Measurements from ENCODE around the gene TFDP2. TPM values are rescaled to one million over a fixed set of nuclear protein-coding genes. Genes with fewer than 3 reads are reported as not detected.

The TFDP2 gene
- total RNA-seq, 1 experiment from 2014 or later, result 48.2 TPM

- H2AFZ ChIP-seq, result no peak overlapping the region
Measured at GRCh38 chr3:142013993-142014392, 135.4 kb downstream of the TFDP2 start.

GRCh38 chr3:142013326-142013980 is 135.9 kb downstream of the TFDP2 start:
- H4K20me1 ChIP-seq (ENCODE audit: insufficient read depth), result no peaks in the 10 kb centered on the region
- no peaks in the 10 kb centered on the region for H3K9me3 ChIP-seq (ENCODE audit: insufficient read depth, low read depth)
- no peak overlapping the region for H2AFZ ChIP-seq
- no peaks in the 10 kb centered on the region for H3K79me2 ChIP-seq (ENCODE audit: low read depth)
- no peaks in the 10 kb centered on the region for H3K9me2 ChIP-seq (ENCODE audit: insufficient read depth)
- H3K27ac ChIP-seq, result no peak overlapping the region
- ChIA-PET CTCF (interaction anchor here (0.6 to 0.8 kb wide), 2 partner anchors 46 to 112 kb away, joined by 4 to 7 read pairs; no protein-coding TSS in a partner anchor), POLR2A (ENCODE audit: unreplicated experiment) (no interaction called here)
- intact Hi-C loops (cut with micrococcal nuclease; ENCODE audit: unreplicated experiment), result no loop called here
- no peak overlapping the region for H3K4me3 ChIP-seq
- H3K4me1 ChIP-seq (replicated peaks; ENCODE audit: insufficient read depth), result no peaks in the 10 kb centered on the region
- no peak for TF ChIP-seq EZH2 (IDR thresholded peaks at IDR 0.05; ENCODE audit: low read depth)
- no peak for TF ChIP-seq CTCF (conservative IDR thresholded peaks at IDR 0.05)
- no peaks in the 10 kb centered on the region for H3K36me3 ChIP-seq (ENCODE audit: low read depth)
- no peaks in the 10 kb centered on the region for H3K27me3 ChIP-seq (ENCODE audit: insufficient read depth, low read depth)
- no TSS peak for BruUV-seq (replicated peaks)
- H3K4me2 ChIP-seq, result no peak overlapping the region
- H3F3A ChIP-seq (ENCODE audit: insufficient read depth, low read depth), result no peaks in the 10 kb centered on the region; the same call in 1 of the 2 replicates
- DNase-seq, result no peak

More at GRCh38 chr3:142013993-142014392, 135.4 kb downstream of the TFDP2 start:
- H3K27me3 ChIP-seq (ENCODE audit: insufficient read depth, low read depth), result no peaks in the 10 kb centered on the region
- no peaks in the 10 kb centered on the region; the same call in 1 of the 2 replicates for H3F3A ChIP-seq (ENCODE audit: insufficient read depth, low read depth)
- H4K20me1 ChIP-seq (ENCODE audit: insufficient read depth), result no peaks in the 10 kb centered on the region
- H3K36me3 ChIP-seq (ENCODE audit: low read depth), result no peaks in the 10 kb centered on the region
- no TSS peak for BruUV-seq (replicated peaks)
- no peak for DNase-seq
- H3K79me2 ChIP-seq (ENCODE audit: low read depth), result no peaks in the 10 kb centered on the region
- ChIA-PET POLR2A (ENCODE audit: unreplicated experiment) (interaction anchor here (0.7 kb wide), 1 partner anchor 106 kb away, joined by 4 read pairs; no protein-coding TSS in a partner anchor), CTCF (interaction anchor here (0.6 kb wide), 1 partner anchor 112 kb away, joined by 7 read pairs; no protein-coding TSS in a partner anchor)
- H3K4me2 ChIP-seq, result no peak overlapping the region
- no peak overlapping the region for H3K27ac ChIP-seq
- H3K9me3 ChIP-seq (ENCODE audit: insufficient read depth, low read depth), result no peaks in the 10 kb centered on the region
- no peak overlapping the region for H3K4me3 ChIP-seq
- TF ChIP-seq CTCF (conservative IDR thresholded peaks at IDR 0.05) (no peak), EZH2 (IDR thresholded peaks at IDR 0.05; ENCODE audit: low read depth) (no peak)
- no peaks in the 10 kb centered on the region for H3K4me1 ChIP-seq (replicated peaks; ENCODE audit: insufficient read depth)
- H3K9me2 ChIP-seq (ENCODE audit: insufficient read depth), result no peaks in the 10 kb centered on the region
- intact Hi-C loops (cut with micrococcal nuclease; ENCODE audit: unreplicated experiment), result no loop called here

GRCh38 chr3:142009029-142009428 is 140.3 kb downstream of the TFDP2 start:
- no peaks in the 10 kb centered on the region for H3K4me1 ChIP-seq (replicated peaks; ENCODE audit: insufficient read depth)
- no peak overlapping the region for H3K4me3 ChIP-seq
- no peak overlapping the region for H3K27ac ChIP-seq
- H3K4me2 ChIP-seq, result no peak overlapping the region
- H4K20me1 ChIP-seq (ENCODE audit: insufficient read depth), result no peaks in the 10 kb centered on the region
- H3K36me3 ChIP-seq (ENCODE audit: low read depth), result no peaks in the 10 kb centered on the region
- ChIA-PET POLR2A (ENCODE audit: unreplicated experiment) (no interaction called here), CTCF (no interaction called here)
- DNase-seq, result no peak
- BruUV-seq (replicated peaks), result no TSS peak
- no peaks in the 10 kb centered on the region for H3K27me3 ChIP-seq (ENCODE audit: insufficient read depth, low read depth)
- H3F3A ChIP-seq (ENCODE audit: insufficient read depth, low read depth), result no peaks in the 10 kb centered on the region; the same call in 1 of the 2 replicates
- no peak for TF ChIP-seq EZH2 (IDR thresholded peaks at IDR 0.05; ENCODE audit: low read depth)
- TF ChIP-seq CTCF (conservative IDR thresholded peaks at IDR 0.05), result no peak
- no peaks in the 10 kb centered on the region for H3K79me2 ChIP-seq (ENCODE audit: low read depth)
- no peaks in the 10 kb centered on the region for H3K9me2 ChIP-seq (ENCODE audit: insufficient read depth)
- intact Hi-C loops (cut with micrococcal nuclease; ENCODE audit: unreplicated experiment), result no loop called here
- no peaks in the 10 kb centered on the region for H3K9me3 ChIP-seq (ENCODE audit: insufficient read depth, low read depth)
- no peak overlapping the region for H2AFZ ChIP-seq
